ENCODE measurements around the gene ATAD3C. TPM values are rescaled to one million over a fixed set of nuclear protein-coding genes. Genes with fewer than 3 reads are reported as not detected.

Gene ATAD3C
- total RNA-seq, 6 experiments from 2014 or later = 0.09 TPM; not detected in 5

GRCh38 chr1:1435911-1436629, 13.4 kb upstream of the ATAD3C start:
- no peaks in the 10 kb centered on the region for H3K4me1 Mint-ChIP-seq (ENCODE audit: low read depth)
- no peak overlapping the region for H3K4me3 Mint-ChIP-seq
- peaks cover 4% of the 10 kb centered on the region; the same call in 1 of the 2 replicates for H3K27me3 Mint-ChIP-seq (ENCODE audit: insufficient read depth)
- TF ChIP-seq CTCF (IDR thresholded peaks at IDR 0.05) = no peak
- no peaks in the 10 kb centered on the region for H3K9me3 Mint-ChIP-seq
- no peak overlapping the region for H3K27ac Mint-ChIP-seq
- H3K36me3 Mint-ChIP-seq (ENCODE audit: low read depth) = no peaks in the 10 kb centered on the region
- no peak for DNase-seq

- Mint-ChIP-seq H3K36me3 (ENCODE audit: low read depth) (no peaks in the 10 kb centered on the region), H3K27me3 (ENCODE audit: insufficient read depth) (peaks cover 4% of the 10 kb centered on the region; the same call in 1 of the 2 replicates), H3K9me3 (no peaks in the 10 kb centered on the region), H3K4me3 (no peak overlapping the region), H3K27ac (no peak overlapping the region), H3K4me1 (ENCODE audit: low read depth) (no peaks in the 10 kb centered on the region)
- DNase-seq = no peak
- no peak for TF ChIP-seq CTCF (IDR thresholded peaks at IDR 0.05)
Measured at GRCh38 chr1:1436630-1437032, 12.9 kb upstream of the ATAD3C start.

GRCh38 chr1:1437033-1437903, 12.2 kb upstream of the ATAD3C start:
- Mint-ChIP-seq H3K27ac (no peak overlapping the region), H3K4me1 (ENCODE audit: low read depth) (no peaks in the 10 kb centered on the region), H3K9me3 (no peaks in the 10 kb centered on the region), H3K4me3 (no peak overlapping the region), H3K27me3 (ENCODE audit: insufficient read depth) (peaks cover 4% of the 10 kb centered on the region; the same call in 1 of the 2 replicates), H3K36me3 (ENCODE audit: low read depth) (no peaks in the 10 kb centered on the region)
- DNase-seq = no peak
- TF ChIP-seq CTCF (IDR thresholded peaks at IDR 0.05) = no peak

GRCh38 chr1:1437904-1438376, 11.5 kb upstream of the ATAD3C start:
- Mint-ChIP-seq H3K9me3 (no peaks in the 10 kb centered on the region), H3K4me1 (ENCODE audit: low read depth) (no peaks in the 10 kb centered on the region), H3K4me3 (no peak overlapping the region), H3K27ac (no peak overlapping the region), H3K27me3 (ENCODE audit: insufficient read depth) (peaks cover 4% of the 10 kb centered on the region), H3K36me3 (ENCODE audit: low read depth) (no peaks in the 10 kb centered on the region)
- no peak for TF ChIP-seq CTCF (IDR thresholded peaks at IDR 0.05)
- no peak for DNase-seq

GRCh38 chr1:1438531-1439381, 10.7 kb upstream of the ATAD3C start:
- no peaks in the 10 kb centered on the region for H3K9me3 Mint-ChIP-seq
- no peaks in the 10 kb centered on the region for H3K4me1 Mint-ChIP-seq (ENCODE audit: low read depth)
- H3K4me3 Mint-ChIP-seq = no peak overlapping the region
- no peaks in the 10 kb centered on the region for H3K36me3 Mint-ChIP-seq (ENCODE audit: low read depth)
- DNase-seq = no peak
- peaks cover 7% of the 10 kb centered on the region for H3K27me3 Mint-ChIP-seq (ENCODE audit: insufficient read depth)
- no peak for TF ChIP-seq CTCF (IDR thresholded peaks at IDR 0.05)
- no peak overlapping the region for H3K27ac Mint-ChIP-seq
